Stimulated activated CD4-positive, alpha-beta T cell treated with anti-CD3 and anti-CD28 coated beads, Interleukin-1b, Interleukin-23, amount 100 ng/mL, for 48 hours (primary cell): ENCODE measurements around the gene ODR4.
"Not testable (repeated sequence)": the region's sequence is repeated elsewhere in the genome, so short reads cannot be mapped to it uniquely, and the experiment has no call there.

Experiments used
- DNase-seq: peaks from one replicate; pipeline ENCODE4 v3.0.0-alpha.2; 2020

ODR4 gene

DNA sequence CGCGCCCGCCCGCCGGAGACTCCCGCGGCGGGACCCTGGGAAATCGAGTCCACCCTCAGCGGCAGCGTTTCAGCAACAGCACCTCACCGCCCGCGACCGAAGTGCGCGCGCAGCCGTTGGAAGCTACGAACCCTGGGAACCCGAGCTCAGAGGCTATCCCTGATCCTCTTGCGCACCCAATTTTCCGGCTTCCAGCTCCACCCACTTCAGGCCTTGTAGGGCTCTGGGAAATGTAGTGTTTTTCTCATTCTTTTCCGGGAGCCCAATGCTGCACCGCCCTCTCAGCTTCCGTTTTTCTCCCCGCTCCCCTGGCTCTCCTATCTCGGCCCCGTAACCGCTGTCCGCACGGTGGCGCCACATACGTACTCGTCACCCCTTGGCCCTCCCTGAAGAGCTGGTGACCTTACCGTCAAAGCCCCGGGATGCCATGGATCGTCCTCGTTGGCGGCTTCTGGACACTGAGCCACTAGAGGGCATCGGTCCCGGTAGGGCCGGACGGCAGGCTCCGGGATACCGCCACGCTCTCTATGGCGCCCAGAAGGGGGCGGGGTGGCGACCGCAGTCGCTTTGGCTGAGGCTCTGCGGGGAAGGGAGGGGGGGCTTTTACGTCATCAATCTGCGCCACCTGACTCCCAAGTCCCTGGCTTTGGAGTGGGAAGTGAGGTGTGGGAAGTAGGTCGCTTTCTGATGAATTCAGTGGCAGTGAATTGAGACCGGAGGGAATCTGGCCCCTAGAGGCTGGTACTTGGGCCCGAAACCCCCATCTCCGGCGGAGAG, at the start of gene ODR4, which contains the start of gene TPR:
ODR4 (plus strand) TSS at position 687 of the 777 bp plus-strand sequence. CDS start 3,948 bp downstream, outside the sequence.
TPR (minus strand) TSS at position 102 of the 777 bp plus-strand sequence. CDS start 225 bp downstream, outside the sequence.
- DNase-seq = peak; percentile 96

DNA sequence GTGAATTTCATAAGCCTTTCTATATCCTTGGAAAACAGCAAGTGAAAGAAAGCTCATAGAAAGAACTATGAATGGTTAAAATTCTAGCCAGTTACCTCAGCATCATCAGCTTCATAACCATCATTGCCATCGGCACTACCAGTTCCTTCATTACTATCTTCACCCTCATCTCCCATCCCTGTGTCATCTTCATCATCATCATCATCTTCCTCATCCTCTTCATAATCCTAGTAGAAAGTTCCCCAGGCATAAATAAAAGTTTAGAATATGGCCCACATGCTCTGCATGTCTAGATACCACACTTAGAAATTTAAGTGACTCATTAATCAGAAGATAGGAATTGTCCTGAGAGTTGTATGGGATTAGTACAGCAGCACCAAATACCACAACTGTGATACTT, 49.6 kb upstream of the ODR4 start:
- DNase-seq = no peak

DNA sequence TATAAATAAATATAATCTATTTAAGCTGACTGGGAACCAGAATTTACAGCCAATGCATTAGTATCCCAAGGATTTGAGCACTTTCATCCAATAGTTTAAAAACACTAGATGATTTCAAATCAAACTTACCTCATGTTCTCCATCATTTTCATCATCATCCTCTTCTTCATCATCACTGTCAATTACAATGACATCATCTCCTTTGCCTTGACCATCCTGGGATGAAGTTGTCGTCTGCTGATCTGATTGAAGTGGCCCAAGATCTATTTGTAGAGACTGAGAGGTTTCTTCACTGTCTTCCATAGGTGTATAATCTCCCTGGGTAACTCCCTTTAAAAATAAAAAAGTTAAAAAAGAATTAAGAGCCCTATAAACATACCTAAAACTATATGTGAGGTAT, 48.3 kb upstream of the ODR4 start:
- no peak for DNase-seq

DNA sequence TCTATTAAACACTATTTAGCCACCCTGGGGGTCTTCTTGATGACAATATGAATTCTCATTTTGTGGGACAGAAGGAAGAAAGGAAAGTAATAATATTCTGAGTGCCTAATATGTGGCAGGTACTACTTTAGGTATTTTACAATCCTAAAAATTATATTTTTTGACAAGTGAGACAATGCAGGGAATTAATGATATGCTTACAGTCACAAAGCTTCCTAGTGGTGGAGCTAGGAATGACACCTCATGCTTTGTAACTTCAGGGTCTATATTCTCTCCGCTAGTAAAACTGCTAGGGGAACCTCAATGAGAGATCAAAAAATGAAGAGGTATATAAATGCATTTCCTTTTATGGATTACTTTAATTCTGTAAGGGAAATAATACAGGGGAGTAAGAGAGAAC, 44.9 kb upstream of the ODR4 start:
- no peak for DNase-seq

DNA sequence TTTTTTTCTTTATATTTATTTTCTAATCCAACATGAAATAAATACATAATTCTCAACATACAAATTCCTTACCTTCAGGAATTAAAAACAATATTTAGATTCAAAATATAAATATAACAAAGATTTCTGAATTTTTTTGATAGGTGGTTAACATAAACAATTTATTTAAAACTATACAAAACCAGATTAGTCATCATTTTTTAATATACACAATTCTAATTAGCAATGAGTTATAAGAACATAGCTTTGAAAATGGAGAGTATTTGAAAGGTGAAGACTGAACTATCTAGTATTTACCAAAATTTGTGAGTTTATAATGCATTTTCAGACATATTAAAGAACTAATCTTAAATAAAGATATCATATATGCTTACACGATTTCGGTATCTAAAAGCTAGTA, 38.1 kb upstream of the ODR4 start:
- DNase-seq = no peak

DNA sequence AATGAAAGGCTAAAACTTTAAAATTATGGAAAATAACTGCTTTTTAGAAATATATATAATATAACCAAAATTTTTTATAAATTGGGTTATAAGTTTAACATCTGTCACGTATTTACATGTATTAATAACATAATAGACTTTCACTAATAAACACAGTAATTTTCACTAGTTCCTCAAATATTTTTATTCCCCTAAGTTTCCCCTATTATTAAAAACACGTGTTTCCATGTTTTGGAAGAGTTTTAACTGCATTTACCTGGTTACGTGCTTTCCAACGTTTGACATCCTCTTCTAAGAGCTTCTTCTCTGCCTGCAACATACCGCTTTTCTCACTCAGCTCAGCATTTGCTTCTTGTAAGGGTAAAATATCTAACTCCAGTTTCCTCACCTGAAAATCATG, 34.9 kb upstream of the ODR4 start:
- no peak for DNase-seq

DNA sequence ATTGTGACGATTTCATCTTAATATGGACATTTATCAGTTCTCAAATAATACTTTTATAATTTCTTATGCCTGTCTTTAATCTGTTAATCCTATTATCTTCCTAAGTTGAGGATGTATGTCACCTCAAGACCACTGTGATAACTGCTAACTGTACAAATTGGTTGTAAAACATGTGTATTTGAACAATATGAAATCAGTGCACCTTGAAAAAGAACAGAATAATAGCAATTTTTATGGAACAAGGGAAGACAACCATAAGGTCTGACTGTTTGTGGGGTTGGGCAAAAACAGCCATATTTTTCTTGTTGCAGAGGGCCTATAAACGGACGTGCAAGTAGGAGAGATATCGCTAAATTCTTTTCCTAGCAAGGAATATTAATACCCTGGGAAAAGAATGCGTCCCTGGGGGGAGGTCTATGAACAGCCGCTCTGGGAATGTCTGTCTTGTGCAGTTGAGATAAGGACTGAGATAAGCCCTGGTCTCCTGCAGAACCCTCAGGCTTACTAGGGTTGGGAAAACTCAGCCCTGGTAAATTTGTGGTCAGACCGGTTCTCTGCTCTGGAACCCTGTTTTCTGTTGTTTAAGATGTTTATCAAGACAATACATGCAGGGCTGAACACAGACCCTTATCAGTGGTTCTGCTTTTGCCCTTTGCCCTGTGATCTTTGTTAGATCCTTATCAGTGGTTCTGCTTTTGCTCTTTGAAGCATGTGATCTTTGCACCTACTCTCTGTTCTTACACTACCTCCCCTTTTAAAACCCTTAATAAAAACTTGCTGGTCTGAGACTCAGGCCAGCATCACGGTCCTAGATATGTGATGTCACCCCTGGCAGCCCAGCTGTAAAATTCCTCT, 27.6 kb upstream of the ODR4 start:
- not testable (repeated sequence) for DNase-seq

DNA sequence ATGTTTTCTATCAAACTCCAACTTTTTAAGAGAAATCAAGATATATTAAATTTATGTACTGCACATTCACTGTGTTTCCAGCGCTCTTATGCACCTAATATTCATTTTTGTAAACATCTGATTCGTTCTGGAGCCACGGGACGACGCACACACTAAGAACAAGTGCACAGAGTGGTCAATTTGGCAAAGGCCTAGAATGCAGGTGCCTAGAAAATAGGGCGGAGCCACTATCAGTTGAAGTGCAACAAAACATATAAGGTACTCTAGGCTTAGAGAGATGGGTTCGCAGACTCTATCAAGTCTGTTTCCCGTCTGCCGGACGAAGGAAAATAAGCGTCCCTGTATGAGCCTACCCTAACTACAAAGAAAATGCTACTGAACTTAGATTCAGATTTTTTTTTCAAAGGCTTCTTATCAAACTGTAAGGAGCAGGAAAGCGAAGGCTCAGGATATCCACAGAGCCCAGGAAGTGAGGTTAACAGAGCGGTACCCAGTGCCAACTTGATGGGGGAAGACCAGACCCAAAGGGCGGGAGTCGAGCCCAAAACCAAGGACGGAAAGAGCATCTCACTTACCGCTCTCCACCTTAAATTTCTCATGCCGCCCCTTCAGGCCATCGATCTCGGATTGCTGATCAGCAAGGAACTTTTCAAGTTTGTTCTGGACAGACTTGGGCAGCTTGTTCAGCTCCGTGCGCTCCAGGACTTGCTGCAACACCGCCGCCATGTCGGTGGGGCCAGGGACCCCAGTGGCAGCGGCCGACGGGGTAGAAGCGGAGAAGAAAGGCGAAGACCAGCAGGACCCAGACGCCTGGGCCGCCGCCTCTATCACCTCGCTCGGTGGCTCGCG, 1.1 kb upstream of the ODR4 start:
- DNase-seq = peak; percentile 42

DNA sequence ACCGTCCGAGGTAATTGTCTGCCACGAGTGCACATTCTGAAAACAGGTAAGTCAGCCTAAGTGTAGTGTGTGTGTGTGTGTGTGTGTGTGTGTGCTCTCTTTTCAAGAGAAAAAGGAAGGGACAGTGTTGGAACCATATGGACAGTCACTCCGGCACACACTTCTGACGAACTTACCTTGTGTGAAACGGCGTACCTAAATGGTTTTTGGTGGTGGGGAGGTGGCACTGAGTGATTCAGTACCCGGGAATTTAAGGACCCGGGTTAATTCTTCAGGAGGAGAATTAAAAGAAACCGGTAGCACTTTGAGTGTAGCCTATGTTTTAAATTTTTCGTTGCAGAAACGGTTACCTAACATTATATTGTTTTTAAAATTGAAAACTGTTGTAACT, 286 bp downstream of the ODR4 start:
- DNase-seq = no peak

DNA sequence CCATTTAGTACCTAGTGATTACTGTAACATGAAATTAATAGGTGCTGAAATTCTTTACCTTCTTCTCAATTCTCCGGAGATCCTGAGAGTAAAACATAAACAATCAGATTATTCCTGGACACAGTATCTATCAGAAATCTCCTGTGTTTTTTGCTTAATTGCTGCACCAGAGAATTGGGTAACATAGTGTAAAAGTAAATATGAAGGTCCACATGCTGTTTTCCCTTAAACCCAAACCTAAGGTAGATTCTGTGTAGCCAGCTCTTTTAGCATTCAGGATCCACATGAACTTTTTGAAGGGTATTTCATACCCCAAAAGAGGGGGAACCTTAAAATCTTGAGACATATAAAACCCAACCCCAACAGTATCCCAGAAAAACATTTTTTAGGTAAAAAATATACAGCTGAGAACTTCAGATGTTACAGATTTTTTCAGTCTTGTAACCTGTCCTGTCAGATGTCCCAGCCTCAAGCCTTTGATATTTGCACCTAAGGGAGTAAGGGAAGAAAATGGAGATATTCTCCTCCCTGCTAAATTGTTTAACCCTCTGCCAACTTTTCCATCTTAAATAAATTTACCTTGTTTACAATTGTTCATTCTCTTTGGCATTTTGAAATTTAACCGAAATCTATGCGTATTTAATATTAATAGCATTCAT, 11.2 kb downstream of the ODR4 start:
- no peak for DNase-seq

DNA sequence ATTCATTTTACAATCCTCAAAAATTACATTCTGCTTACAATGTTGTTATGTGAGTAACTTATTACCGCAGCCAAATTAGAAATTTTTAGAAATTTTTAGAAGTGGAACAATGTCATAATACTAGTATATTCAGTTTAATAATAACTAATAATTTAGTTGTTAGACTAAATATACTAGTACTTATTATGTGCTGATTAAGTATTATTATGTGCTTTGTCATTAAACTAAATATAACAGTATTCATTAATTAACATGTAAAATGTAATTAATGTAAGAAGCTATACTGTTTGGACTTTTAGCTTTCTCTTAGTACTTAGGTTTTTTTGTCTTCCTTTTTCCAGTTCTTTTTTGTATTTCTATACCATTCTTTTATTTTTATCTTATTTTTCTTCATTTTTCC, 15.3 kb downstream of the ODR4 start:
- no peak for DNase-seq

DNA sequence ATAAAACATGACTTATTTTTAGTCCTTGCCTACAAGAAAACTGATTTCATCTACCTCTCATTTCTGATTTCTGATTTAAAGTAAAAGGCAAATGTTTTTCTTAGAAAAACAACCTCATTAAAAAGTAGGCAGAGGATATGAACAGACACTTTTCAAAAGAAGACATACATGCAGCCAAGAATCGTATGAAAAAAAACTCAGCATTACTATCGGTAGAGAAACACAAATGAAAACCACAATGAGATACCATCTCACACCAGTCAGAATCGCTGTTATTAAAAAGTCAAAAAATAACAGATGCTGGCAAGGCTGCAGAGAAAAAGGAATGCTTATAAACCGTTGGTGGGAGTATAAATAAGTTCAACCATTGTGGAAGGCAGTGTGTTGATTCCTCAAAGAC, 16.2 kb downstream of the ODR4 start:
- DNase-seq = no peak

DNA sequence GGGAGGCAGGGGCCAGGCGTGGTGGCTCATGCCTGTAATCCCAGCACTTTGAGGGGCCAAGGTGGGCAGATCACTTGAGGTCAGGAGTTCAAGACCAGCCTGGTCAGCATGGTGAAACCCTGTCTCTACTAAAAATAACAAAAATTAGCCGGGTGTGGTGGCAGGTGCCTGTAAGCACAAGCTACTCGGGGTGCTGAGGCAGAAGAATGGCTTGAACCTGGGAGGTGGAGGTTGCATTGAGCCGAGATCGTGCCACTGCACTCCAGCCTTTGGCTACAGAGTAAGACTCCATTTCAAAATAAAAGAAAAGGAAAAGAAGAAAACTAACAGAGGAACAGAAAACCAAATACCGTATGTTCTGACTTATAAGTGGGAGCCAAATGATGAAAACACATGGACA, 17.1 kb downstream of the ODR4 start:
- DNase-seq = not testable (repeated sequence)

DNA sequence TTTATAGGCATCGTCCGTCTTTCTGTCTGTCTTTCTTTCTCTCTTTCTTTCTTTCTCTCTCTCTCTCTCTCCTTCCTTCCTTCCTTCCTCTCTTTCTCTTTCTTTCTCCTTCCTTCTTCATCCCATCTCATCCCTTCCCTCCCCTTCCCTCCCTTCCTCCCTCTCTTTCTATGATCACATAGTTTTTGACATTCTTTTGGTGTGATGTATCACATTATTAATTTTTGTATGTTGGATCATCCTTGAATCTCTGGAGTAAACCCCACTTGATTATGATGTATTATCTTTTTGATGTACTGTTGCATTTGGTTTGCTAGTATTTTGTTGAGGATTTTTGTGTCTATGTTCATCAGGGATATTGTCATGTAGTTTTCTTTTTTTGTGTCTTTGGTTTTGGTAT, 25.8 kb downstream of the ODR4 start:
- not testable (repeated sequence) for DNase-seq

DNA sequence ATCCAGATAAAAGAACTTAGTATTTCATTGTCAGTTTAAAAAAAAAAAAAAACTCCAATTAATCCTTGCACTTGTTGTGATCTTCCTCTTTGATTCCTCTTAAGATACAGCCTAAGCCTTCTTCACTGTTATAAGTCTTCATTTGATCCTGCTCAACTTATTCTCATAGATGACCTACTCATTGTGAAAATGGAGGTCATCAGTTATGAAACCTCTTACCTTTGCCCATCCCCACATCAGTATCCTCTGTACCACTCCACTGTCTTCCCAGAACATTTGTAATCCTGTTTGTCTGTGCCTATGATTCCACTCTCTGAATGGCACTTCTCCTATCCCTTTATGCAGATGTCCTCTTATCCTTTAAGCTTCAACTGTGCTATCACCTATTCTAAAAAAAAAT, 28.0 kb downstream of the ODR4 start:
- DNase-seq = no peak

DNA sequence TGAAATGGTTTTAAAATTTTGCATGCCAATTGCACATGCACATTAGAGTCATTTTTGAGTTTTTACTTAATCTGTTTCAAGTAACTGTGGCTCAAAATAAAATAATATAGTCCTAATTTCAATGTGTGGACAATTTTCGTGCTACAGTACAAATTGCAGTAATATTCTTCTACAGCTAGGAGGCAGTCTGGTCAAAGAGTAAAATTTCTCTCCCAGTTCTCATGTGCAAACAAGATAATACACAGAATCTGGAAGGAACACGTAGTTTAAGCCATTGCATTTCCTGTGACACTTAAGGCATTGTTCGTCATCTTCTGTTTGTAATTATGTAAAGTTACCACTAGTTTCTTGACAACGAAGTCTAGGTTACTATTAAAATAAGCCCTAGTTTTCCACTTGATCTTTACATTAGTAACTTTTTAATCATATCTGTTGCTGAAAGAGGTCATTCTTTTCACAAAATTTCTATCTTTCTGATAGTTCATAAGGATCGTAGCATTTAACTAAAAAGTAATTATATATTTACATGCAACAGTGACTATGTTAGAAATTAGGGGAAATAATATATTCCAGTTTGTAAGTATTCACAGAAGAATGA, 28.9 kb downstream of the ODR4 start:
- DNase-seq = no peak

DNA sequence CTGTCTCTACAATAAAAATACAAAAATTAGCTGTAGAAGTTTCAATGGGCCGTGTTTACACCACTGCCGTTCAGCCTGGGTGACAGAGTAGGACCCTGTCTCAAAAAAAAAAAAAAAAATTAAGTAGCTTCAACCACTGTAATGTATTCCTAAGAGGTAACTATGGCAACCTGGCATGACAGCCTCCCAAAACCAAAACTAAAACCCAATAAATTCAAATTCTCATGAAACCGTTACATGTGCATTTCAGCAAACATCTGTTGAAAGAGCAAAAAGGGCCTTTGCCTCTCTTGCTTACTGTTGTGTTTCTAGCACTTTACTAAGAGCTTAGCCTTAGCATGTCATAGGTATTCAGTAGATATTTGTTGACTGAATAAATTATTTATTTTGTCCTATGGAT, 33.5 kb downstream of the ODR4 start:
- no peak for DNase-seq

DNA sequence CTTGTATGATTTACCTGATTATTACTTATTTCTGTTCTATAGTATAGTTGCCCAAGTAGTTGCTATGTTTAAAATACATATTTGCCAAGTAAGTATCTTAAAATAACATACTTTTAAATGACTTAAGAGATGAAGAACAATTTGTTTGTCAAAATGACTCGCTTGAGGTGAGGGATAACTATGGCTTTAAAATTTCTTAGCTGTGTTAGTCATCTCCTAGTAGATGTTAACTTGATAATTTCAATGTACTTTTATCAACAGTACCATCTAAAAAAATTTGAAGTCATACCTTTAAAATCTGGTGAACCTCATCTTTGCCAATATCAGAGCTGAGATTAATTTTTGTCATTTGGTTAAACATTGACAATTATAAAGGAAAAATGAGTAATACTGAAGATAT, 37.7 kb downstream of the ODR4 start:
- no peak for DNase-seq

DNA sequence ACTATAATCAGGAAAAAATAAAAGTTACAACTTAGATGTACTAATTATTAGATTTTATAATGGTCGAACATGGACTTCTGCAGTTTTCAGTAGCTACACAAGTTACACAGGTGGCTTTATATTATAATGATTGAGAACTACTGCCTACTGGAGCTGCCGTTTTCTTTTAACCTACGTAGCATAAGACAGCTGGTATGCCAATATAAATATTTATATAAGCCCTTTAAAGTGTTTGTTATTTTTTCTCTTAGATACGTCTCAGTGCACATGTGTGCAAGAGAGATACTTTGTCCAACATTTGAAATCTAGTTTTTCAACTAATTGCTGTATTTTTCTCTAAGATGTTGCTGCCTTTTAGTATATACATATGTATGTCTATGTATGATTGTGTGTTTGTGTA, 42.9 kb downstream of the ODR4 start:
- DNase-seq = no peak

DNA sequence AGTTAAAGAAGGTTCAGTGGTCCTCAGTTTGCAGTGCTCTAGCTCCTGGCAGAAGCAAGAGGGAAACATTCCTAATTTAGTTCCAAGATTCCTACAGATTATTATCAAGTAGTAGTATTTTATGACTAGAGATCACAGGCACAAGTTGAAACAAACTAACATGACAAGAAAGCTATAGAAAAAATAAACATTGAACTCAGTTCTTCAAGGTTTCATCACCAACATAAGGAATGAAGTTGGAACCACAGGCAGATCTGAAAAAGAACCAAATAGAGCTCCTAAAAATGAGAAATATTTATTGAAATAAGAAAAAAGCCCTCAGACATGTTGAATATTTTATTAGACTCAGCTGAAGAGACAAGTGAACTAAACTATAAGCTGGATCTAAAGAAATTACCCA, 44.7 kb downstream of the ODR4 start:
- no peak for DNase-seq

DNA sequence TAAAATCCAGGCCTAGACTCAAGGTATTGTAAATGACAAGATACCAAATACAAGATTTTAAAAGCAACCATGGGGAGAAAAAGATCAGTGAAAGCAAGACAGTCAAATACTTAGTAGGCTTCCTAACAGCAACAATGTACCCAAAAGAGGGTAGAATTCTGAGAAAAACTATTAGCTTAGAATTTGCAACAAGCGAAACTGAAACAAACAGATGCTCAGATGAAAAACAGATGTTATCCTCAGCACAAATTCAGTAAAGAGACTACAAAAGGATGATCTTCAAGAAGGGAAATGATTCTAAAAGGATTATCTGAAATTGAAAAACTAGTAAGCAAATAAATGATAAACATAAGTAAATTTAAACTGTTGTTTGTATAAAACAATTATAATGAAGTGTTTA, 45.3 kb downstream of the ODR4 start:
- no peak for DNase-seq

DNA sequence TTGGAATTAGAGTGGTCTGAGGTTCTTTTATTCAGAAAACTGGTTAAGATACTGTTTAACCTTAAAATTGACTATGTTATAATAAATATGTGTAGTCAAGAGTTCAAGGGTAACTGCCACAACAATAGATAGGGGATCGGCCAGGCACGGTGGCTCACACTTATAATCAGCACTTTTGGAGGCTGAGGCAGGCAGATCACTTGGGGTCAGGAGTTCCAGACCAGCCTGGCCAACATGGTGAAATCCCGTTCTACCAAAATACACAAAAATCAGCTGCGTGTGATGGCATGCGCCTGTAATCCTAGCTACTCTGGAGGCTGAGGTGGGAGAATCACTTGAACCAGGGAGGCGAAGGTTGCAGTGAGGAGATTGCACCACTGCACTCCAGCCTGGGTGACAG, 45.8 kb downstream of the ODR4 start:
- DNase-seq = no peak
